WTC11 (cell line): ENCODE data around the gene SMIM11. TPM values are rescaled to one million over a fixed set of nuclear protein-coding genes. Genes with fewer than 3 reads are reported as not detected.

Source experiments
- ATAC-seq: fragments of 200-7000 bp; cut with Tn5 transposase; 2 replicates; pipeline ENCODE4 v1.10.0; 2021; ENCODE audit warnings: mild to moderate bottlenecking, moderate library complexity
- CTCF ChIA-PET: fragments of 300-600 bp; sonication (Branson Sonifier 250); formaldehyde crosslinking; loops from one replicate; lab custom pipeline; 2021; ENCODE audit warnings: antibody characterized with exemption; lab: Charles Lee
- POLR2A ChIA-PET: fragments of 350-600 bp; sonication (Branson Sonifier 250); formaldehyde crosslinking; loops from one replicate; lab custom pipeline; 2021; ENCODE audit warnings: antibody characterized with exemption; lab: Charles Lee
- DNase-seq: peaks from one replicate; pipeline ENCODE4 v3.0.0; 2021; ENCODE audit warnings: low spot score
- H3K27ac Mint-ChIP-seq: 2 replicates; pipeline ENCODE4 v1.8.0; 2021; ENCODE audit warnings: mixed read lengths
- H3K27me3 Mint-ChIP-seq: 2 replicates; pipeline ENCODE4 v1.8.0; 2021; ENCODE audit warnings: low read depth, mild to moderate bottlenecking, moderate library complexity, mixed read lengths
- H3K36me3 Mint-ChIP-seq: 2 replicates; pipeline ENCODE4 v1.8.0; 2021; ENCODE audit warnings: mixed read lengths
- H3K4me1 Mint-ChIP-seq: 2 replicates; pipeline ENCODE4 v1.8.0; 2022; ENCODE audit warnings: mixed read lengths
- H3K4me3 Mint-ChIP-seq: 2 replicates; pipeline ENCODE4 v1.8.0; 2021; ENCODE audit warnings: mild to moderate bottlenecking, moderate library complexity, mixed read lengths
- H3K9me3 Mint-ChIP-seq: 2 replicates; pipeline ENCODE4 v1.8.0; 2021; ENCODE audit warnings: mixed read lengths
- ATF1 ChIP-seq: sonication (generic); formaldehyde crosslinking; IDR thresholded peaks from 2 replicates; pipeline ENCODE4 v1.8.1; 2023; ENCODE audit warnings: mild to moderate bottlenecking, moderate library complexity, missing genetic modification reagents
- CBFB ChIP-seq: sonication (generic); formaldehyde crosslinking; IDR thresholded peaks from 2 replicates; pipeline ENCODE4 v1.8.1; 2022; ENCODE audit warnings: mild to moderate bottlenecking, low read depth, missing genetic modification reagents
- CREM ChIP-seq: sonication (generic); formaldehyde crosslinking; IDR thresholded peaks from 2 replicates; pipeline ENCODE4 v1.8.1; 2022; ENCODE audit warnings: mild to moderate bottlenecking, missing genetic modification reagents, moderate library complexity
- E2F1 ChIP-seq: sonication (generic); formaldehyde crosslinking; IDR thresholded peaks from 2 replicates; pipeline ENCODE4 v1.8.0; 2022; ENCODE audit warnings: mild to moderate bottlenecking, missing genetic modification reagents
- E2F4 ChIP-seq: sonication (generic); formaldehyde crosslinking; IDR thresholded peaks from 2 replicates; pipeline ENCODE4 v1.8.1; 2022; ENCODE audit warnings: low read depth, mild to moderate bottlenecking, moderate library complexity, missing genetic modification reagents, borderline replicate concordance
- E2F5 ChIP-seq: sonication (generic); formaldehyde crosslinking; IDR thresholded peaks from 2 replicates; pipeline ENCODE4 v1.8.1; 2022; ENCODE audit warnings: mild to moderate bottlenecking, moderate library complexity, missing genetic modification reagents
- FOXJ3 ChIP-seq: sonication (generic); formaldehyde crosslinking; IDR thresholded peaks from 2 replicates; pipeline ENCODE4 v1.9.0; 2021; ENCODE audit warnings: missing genetic modification reagents, mild to moderate bottlenecking, borderline replicate concordance
- FOXK1 ChIP-seq: sonication (generic); formaldehyde crosslinking; IDR thresholded peaks from 2 replicates; pipeline ENCODE4 v1.8.0; 2022; ENCODE audit warnings: mild to moderate bottlenecking, moderate library complexity, missing genetic modification reagents
- FOXP1 ChIP-seq: sonication (generic); formaldehyde crosslinking; IDR thresholded peaks from 2 replicates; pipeline ENCODE4 v1.8.0; 2022; ENCODE audit warnings: missing genetic modification reagents, mild to moderate bottlenecking, moderate library complexity, borderline replicate concordance
- JUN ChIP-seq: sonication (generic); formaldehyde crosslinking; IDR thresholded peaks from 2 replicates; pipeline ENCODE4 v1.8.0; 2023; ENCODE audit warnings: mild to moderate bottlenecking, missing genetic modification reagents
- MAX ChIP-seq: sonication (generic); formaldehyde crosslinking; IDR thresholded peaks from 2 replicates; pipeline ENCODE4 v1.8.0; 2022; ENCODE audit warnings: mild to moderate bottlenecking, missing genetic modification reagents
- MXD4 ChIP-seq: fragments of 250-450 bp; sonication (Bioruptor Pico); IDR thresholded peaks from 2 replicates; pipeline ENCODE4 v1.8.0; 2021; ENCODE audit warnings: mild to moderate bottlenecking, moderate library complexity, borderline replicate concordance
- NR3C1 ChIP-seq: sonication (generic); formaldehyde crosslinking; conservative IDR thresholded peaks from 2 replicates; pipeline ENCODE4 v1.8.1; 2023; ENCODE audit warnings: low read depth, mild to moderate bottlenecking, missing genetic modification reagents
- TCF7 ChIP-seq: sonication (generic); formaldehyde crosslinking; IDR thresholded peaks from 2 replicates; pipeline ENCODE4 v1.8.0; 2022; ENCODE audit warnings: mild to moderate bottlenecking, low read depth, missing genetic modification reagents, moderate library complexity
- USF2 ChIP-seq: sonication (generic); formaldehyde crosslinking; IDR thresholded peaks from 2 replicates; pipeline ENCODE4 v1.8.1; 2023; ENCODE audit warnings: mild to moderate bottlenecking, missing genetic modification reagents, moderate library complexity
- ZNF138 ChIP-seq: sonication (generic); formaldehyde crosslinking; conservative IDR thresholded peaks from 2 replicates; pipeline ENCODE4 v1.8.1; 2022; ENCODE audit warnings: mild to moderate bottlenecking, moderate library complexity, missing genetic modification reagents
- ZNF263 ChIP-seq: sonication (generic); formaldehyde crosslinking; IDR thresholded peaks from 2 replicates; pipeline ENCODE4 v1.8.1; 2022; ENCODE audit warnings: low read depth, mild to moderate bottlenecking, moderate library complexity, missing genetic modification reagents
- ZNF281 ChIP-seq: sonication (generic); formaldehyde crosslinking; IDR thresholded peaks from 2 replicates; pipeline ENCODE4 v1.8.0; 2023; ENCODE audit warnings: mild to moderate bottlenecking, missing genetic modification reagents
- ZNF423 ChIP-seq: fragments of 250-450 bp; sonication (Bioruptor Pico); IDR thresholded peaks from 2 replicates; pipeline ENCODE4 v2.1.2; 2022; ENCODE audit warnings: mild to moderate bottlenecking, moderate library complexity
- ZNF425 ChIP-seq: fragments of 250-450 bp; sonication (Bioruptor Pico); conservative IDR thresholded peaks from 2 replicates; pipeline ENCODE4 v1.9.0; 2021; ENCODE audit warnings: mild to moderate bottlenecking
- ZNF512 ChIP-seq: sonication (generic); formaldehyde crosslinking; IDR thresholded peaks from 2 replicates; pipeline ENCODE4 v1.8.1; 2022; ENCODE audit warnings: missing genetic modification reagents, borderline replicate concordance
- total RNA-seq: library from RNA; stranded (reverse); gene quantifications from 3 replicates; pipeline ENCODE4 v1.2.3, GENCODE V29; 2021

The SMIM11 gene
- total RNA-seq, 1 experiment from 2014 or later, result 1.4 TPM

- H3K27me3 Mint-ChIP-seq, result peaks cover 3% of the 10 kb centered on the region; the same call in 1 of the 2 replicates
- TF ChIP-seq ZNF263 (CRISPR knock-in tag) (no peak), NR3C1 (CRISPR knock-in tag) (no peak), E2F1 (CRISPR knock-in tag) (no peak), ATF1 (no peak), FOXP1 (CRISPR knock-in tag) (no peak), MAX (CRISPR knock-in tag) (no peak), E2F5 (CRISPR knock-in tag) (no peak), JUN (CRISPR knock-in tag) (no peak), TCF7 (CRISPR knock-in tag) (no peak), ZNF281 (CRISPR knock-in tag) (no peak), MXD4 (CRISPR knock-in tag) (no peak), FOXK1 (CRISPR knock-in tag) (no peak), CREM (no peak), ZNF138 (CRISPR knock-in tag) (no peak), ZNF423 (no peak), FOXJ3 (no peak), E2F4 (no peak)
- H3K9me3 Mint-ChIP-seq, result no peaks in the 10 kb centered on the region
- no peak overlapping the region for H3K4me3 Mint-ChIP-seq
- CTCF ChIA-PET, result interaction anchor here (0.6 to 1.7 kb wide), 2 partner anchors 420 to 1779 kb away, joined by 3 to 5 read pairs; no protein-coding TSS in a partner anchor
- ATAC-seq, result no peak
- no peak for DNase-seq
- POLR2A ChIA-PET, result no interaction called here
- no peak overlapping the region for H3K27ac Mint-ChIP-seq
- H3K4me1 Mint-ChIP-seq, result no peaks in the 10 kb centered on the region
- no peaks in the 10 kb centered on the region for H3K36me3 Mint-ChIP-seq
Measured at GRCh38 chr21:34343838-34344381, 31.4 kb upstream of the SMIM11 start.

- POLR2A ChIA-PET, result no interaction called here
- no peak for DNase-seq
- H3K4me3 Mint-ChIP-seq, result no peak overlapping the region
Measured at GRCh38 chr21:34344584-34344983, 30.7 kb upstream of the SMIM11 start.

More at GRCh38 chr21:34344584-34344983, 30.7 kb upstream of the SMIM11 start:
- Mint-ChIP-seq H3K27me3 (peaks cover 3% of the 10 kb centered on the region; the same call in 1 of the 2 replicates), H3K4me1 (no peaks in the 10 kb centered on the region), H3K27ac (no peak overlapping the region), H3K9me3 (no peaks in the 10 kb centered on the region), H3K36me3 (no peaks in the 10 kb centered on the region)
- ATAC-seq, result no peak
- CTCF ChIA-PET, result interaction anchor here (1.3 to 1.7 kb wide), 2 partner anchors 420 kb away, joined by 5 read pairs; no protein-coding TSS in a partner anchor
- TF ChIP-seq USF2 (CRISPR knock-in tag), result no peak
- no peak for TF ChIP-seq ZNF425 (CRISPR knock-in tag)
- TF ChIP-seq ZNF512 (CRISPR knock-in tag), result no peak
- TF ChIP-seq CBFB, result no peak
- no peak for TF ChIP-seq MAX (CRISPR knock-in tag)
